KOPT-K1 (cell line): ENCODE measurements around the gene AKNA.

ENCODE experiments used
- H3K27ac ChIP-seq: fragments of 200-600 bp; sonication (generic); 2 replicates; pipeline ENCODE4 v1.5.1; 2016; ENCODE audit warnings: antibody characterized with exemption, mild to moderate bottlenecking, low read depth, low read length; ENCODE audit not compliant: poor library complexity, severe bottlenecking
- H3K36me3 ChIP-seq: fragments of 200-600 bp; sonication (generic); 2 replicates; pipeline ENCODE4 v1.5.1; 2017; ENCODE audit warnings: antibody characterized with exemption, mild to moderate bottlenecking, low read length, moderate library complexity; ENCODE audit not compliant: insufficient read depth
- H3K9me3 ChIP-seq: fragments of 200-600 bp; sonication (generic); 2 replicates; pipeline ENCODE4 v1.5.1; 2017; ENCODE audit warnings: antibody characterized with exemption, low read length, mild to moderate bottlenecking; ENCODE audit not compliant: insufficient read depth, poor library complexity, severe bottlenecking

Gene AKNA

GRCh38 chr9:114408645-114409044 lies 20.9 kb upstream of the AKNA start:
- Histone ChIP-seq H3K36me3 (no peaks in the 10 kb centered on the region), H3K27ac (no peak overlapping the region), H3K9me3 (no peaks in the 10 kb centered on the region)

- Histone ChIP-seq H3K27ac (no peak overlapping the region), H3K9me3 (no peaks in the 10 kb centered on the region), H3K36me3 (no peaks in the 10 kb centered on the region)
Observed at GRCh38 chr9:114407889-114408288, 20.1 kb upstream of the AKNA start.

GRCh38 chr9:114406441-114406840 lies 18.7 kb upstream of the AKNA start:
- no peak overlapping the region for H3K27ac ChIP-seq

GRCh38 chr9:114405294-114406034 lies 17.7 kb upstream of the AKNA start:
- H3K27ac ChIP-seq: no peak overlapping the region
- H3K36me3 ChIP-seq: no peaks in the 10 kb centered on the region
- H3K9me3 ChIP-seq: no peaks in the 10 kb centered on the region

More at GRCh38 chr9:114406441-114406840, 18.7 kb upstream of the AKNA start:
- no peaks in the 10 kb centered on the region for H3K36me3 ChIP-seq
- H3K9me3 ChIP-seq: no peaks in the 10 kb centered on the region

- no peaks in the 10 kb centered on the region for H3K9me3 ChIP-seq
Observed at GRCh38 chr9:114404531-114404930, 16.7 kb upstream of the AKNA start.

GRCh38 chr9:114403153-114403756 lies 15.5 kb upstream of the AKNA start:
- Histone ChIP-seq H3K9me3 (no peaks in the 10 kb centered on the region), H3K27ac (no peak overlapping the region), H3K36me3 (no peaks in the 10 kb centered on the region)

More at GRCh38 chr9:114404531-114404930, 16.7 kb upstream of the AKNA start:
- Histone ChIP-seq H3K36me3 (no peaks in the 10 kb centered on the region), H3K27ac (no peak overlapping the region)

- Histone ChIP-seq H3K36me3 (no peaks in the 10 kb centered on the region; the same call in 1 of the 2 replicates), H3K9me3 (no peaks in the 10 kb centered on the region), H3K27ac (no peak overlapping the region)
Observed at GRCh38 chr9:114401344-114401743, 13.6 kb upstream of the AKNA start.

- Histone ChIP-seq H3K27ac (no peak overlapping the region), H3K9me3 (no peaks in the 10 kb centered on the region), H3K36me3 (no peaks in the 10 kb centered on the region; the same call in 1 of the 2 replicates)
Observed at GRCh38 chr9:114400772-114401171, 13.0 kb upstream of the AKNA start.

- Histone ChIP-seq H3K27ac (no peak overlapping the region), H3K36me3 (no peaks in the 10 kb centered on the region; the same call in 1 of the 2 replicates), H3K9me3 (no peaks in the 10 kb centered on the region)
Observed at GRCh38 chr9:114400219-114400618, 12.4 kb upstream of the AKNA start.

- peaks cover 3% of the 10 kb centered on the region for H3K36me3 ChIP-seq
- no peak overlapping the region for H3K27ac ChIP-seq
- no peaks in the 10 kb centered on the region for H3K9me3 ChIP-seq
Observed at GRCh38 chr9:114399381-114399780, 11.6 kb upstream of the AKNA start.

GRCh38 chr9:114397848-114398605 lies 10.2 kb upstream of the AKNA start:
- Histone ChIP-seq H3K9me3 (no peaks in the 10 kb centered on the region), H3K36me3 (peaks cover 6% of the 10 kb centered on the region), H3K27ac (peak overlapping the region; percentile 80)

GRCh38 chr9:114397219-114397847 lies 9.6 kb upstream of the AKNA start:
- H3K27ac ChIP-seq: peak overlapping the region; percentile 80
- no peaks in the 10 kb centered on the region for H3K9me3 ChIP-seq
- H3K36me3 ChIP-seq: peaks cover 6% of the 10 kb centered on the region

GRCh38 chr9:114396558-114397218 lies 8.9 kb upstream of the AKNA start:
- H3K36me3 ChIP-seq: peaks cover 6% of the 10 kb centered on the region
- no peak overlapping the region for H3K27ac ChIP-seq

GRCh38 chr9:114395768-114396167 lies 8.0 kb upstream of the AKNA start:
- no peak overlapping the region for H3K27ac ChIP-seq
- peaks cover 6% of the 10 kb centered on the region for H3K36me3 ChIP-seq
- H3K9me3 ChIP-seq: no peaks in the 10 kb centered on the region

More at GRCh38 chr9:114396558-114397218, 8.9 kb upstream of the AKNA start:
- no peaks in the 10 kb centered on the region for H3K9me3 ChIP-seq

- Histone ChIP-seq H3K36me3 (peaks cover 6% of the 10 kb centered on the region), H3K27ac (no peak overlapping the region), H3K9me3 (no peaks in the 10 kb centered on the region)
Observed at GRCh38 chr9:114395334-114395617, 7.5 kb upstream of the AKNA start.
